GM12878 (cell line): ENCODE measurements around the gene ZNF407. TPM values are rescaled to one million over a fixed set of nuclear protein-coding genes. Genes with fewer than 3 reads are reported as not detected.

Source experiments
- CBX3 ChIP-seq: fragments of 200-600 bp; sonication (generic); IDR thresholded peaks from 2 replicates; pipeline ENCODE4 v1.6.1; 2016; ENCODE audit warnings: low read depth, borderline replicate concordance
- CBX5 ChIP-seq: sonication (generic); IDR thresholded peaks from 2 replicates; pipeline ENCODE4 v1.6.1; 2016; ENCODE audit warnings: low read depth, moderate library complexity, mild to moderate bottlenecking, inconsistent platforms
- CREM ChIP-seq: IDR thresholded peaks from 2 replicates; pipeline ENCODE4 v1.6.1; 2014; ENCODE audit warnings: antibody characterized with exemption, low read depth
- DPF2 ChIP-seq: fragments of 450-650 bp; IDR thresholded peaks from 2 replicates; pipeline ENCODE4 v1.6.1; 2017; ENCODE audit warnings: mild to moderate bottlenecking
- EED ChIP-seq: sonication (generic); IDR thresholded peaks from 2 replicates; pipeline ENCODE4 v1.6.1; 2016; ENCODE audit warnings: antibody characterized with exemption, low read depth
- ETV6 ChIP-seq, 2 experiments: fragments of 450-650 bp in 1 of 2; IDR thresholded peaks in 1 of 2; conservative IDR thresholded peaks in 1 of 2; 2 replicates each; pipeline ENCODE4 v1.6.1; 2014; ENCODE audit warnings: antibody characterized with exemption in 1 of 2, borderline replicate concordance in 1 of 2, low read depth in 1 of 2, mild to moderate bottlenecking in 1 of 2, moderate library complexity in 1 of 2
- GABPA ChIP-seq: IDR thresholded peaks from 2 replicates; pipeline ENCODE4 v1.6.1; 2014; ENCODE audit warnings: antibody characterized with exemption, low read depth, mild to moderate bottlenecking, inconsistent platforms
- JUNB ChIP-seq: IDR thresholded peaks from 2 replicates; pipeline ENCODE4 v1.6.1; 2016; ENCODE audit warnings: antibody characterized with exemption, mild to moderate bottlenecking
- LARP7 ChIP-seq: fragments of 450-650 bp; IDR thresholded peaks from 2 replicates; pipeline ENCODE4 v1.6.1; 2017; ENCODE audit warnings: mild to moderate bottlenecking
- MTA2 ChIP-seq: fragments of 450-650 bp; IDR thresholded peaks from 2 replicates; pipeline ENCODE4 v1.6.1; 2016; ENCODE audit warnings: low read depth, mild to moderate bottlenecking, moderate library complexity
- POLR2A ChIP-seq: IDR thresholded peaks from 2 replicates; pipeline ENCODE4 v1.6.1; 2011; ENCODE audit warnings: low read depth, mild to moderate bottlenecking, low read length
- SMAD5 ChIP-seq: IDR thresholded peaks from 2 replicates; pipeline ENCODE4 v1.6.1; 2016; ENCODE audit warnings: antibody characterized with exemption, low read depth
- TCF12 ChIP-seq: IDR thresholded peaks from 2 replicates; pipeline ENCODE4 v1.6.1; 2011; ENCODE audit warnings: low read depth, mild to moderate bottlenecking, low read length
- ZNF622 ChIP-seq: fragments of 450-650 bp; IDR thresholded peaks from 2 replicates; pipeline ENCODE4 v1.6.1; 2017; ENCODE audit warnings: mild to moderate bottlenecking, inconsistent platforms
- polyA plus RNA-seq, 11 experiments: library from polyadenylated mRNA; depleted of rRNA in 4 of 11; unstranded in 6 of 11; stranded (reverse) in 5 of 11; fragments of >200 nt; fragmentation: Nextera tagmentation in 4 of 11; fragmentation: Illumina TruSeq in 1 of 11; extraction: Ambion mirVana in 4 of 11; extraction: Trizol in 1 of 11; gene quantifications; 1 replicate in 1 of 11; 2 replicates in 10 of 11; pipeline versions ENCODE4 v1.2.1 to v1.2.3, GENCODE V29; 2011 to 2016; ENCODE audit warnings: inconsistent platforms in 2 of 11, missing spikeins in 2 of 11, low read depth in 1 of 11
- total RNA-seq, 4 experiments: library from RNA; depleted of rRNA in 3 of 4; stranded (reverse); fragments of >200 nt in 3 of 4; fragmentation: Illumina TruSeq in 1 of 4; extraction: Trizol in 1 of 4; gene quantifications; 2 replicates each; pipeline versions ENCODE4 v1.2.1 to v1.2.3, GENCODE V29; 2013 to 2021
- TF ChIP-seq, protein P1 (sequence below): fragments of 450-650 bp; IDR thresholded peaks from 2 replicates; pipeline ENCODE4 v1.6.1; 2014; ENCODE audit warnings: mild to moderate bottlenecking
- TF ChIP-seq, protein P2 (sequence below): fragments of 450-650 bp; IDR thresholded peaks from 2 replicates; pipeline ENCODE4 v1.6.1; 2017; ENCODE audit warnings: mild to moderate bottlenecking
- TF ChIP-seq, protein P3 (sequence below): IDR thresholded peaks from 2 replicates; pipeline ENCODE4 v1.6.1; 2011; ENCODE audit warnings: borderline replicate concordance, low read depth, mild to moderate bottlenecking, moderate library complexity, low read length; ENCODE audit not compliant: insufficient read depth, poor library complexity, severe bottlenecking
- TF ChIP-seq, protein P4 (sequence below): IDR thresholded peaks from 2 replicates; pipeline ENCODE4 v1.6.1; 2012; ENCODE audit warnings: improper control_type of control experiment, low read depth, low read length; ENCODE audit not compliant: insufficient replicate concordance

Gene ZNF407
- total and polyA plus RNA-seq, 10 of the 15 experiments (the other 5 are each of a cell fraction or from before 2014, with no cell fraction given), result 0.69 to 11.6 (median 5.3) TPM

DNA sequence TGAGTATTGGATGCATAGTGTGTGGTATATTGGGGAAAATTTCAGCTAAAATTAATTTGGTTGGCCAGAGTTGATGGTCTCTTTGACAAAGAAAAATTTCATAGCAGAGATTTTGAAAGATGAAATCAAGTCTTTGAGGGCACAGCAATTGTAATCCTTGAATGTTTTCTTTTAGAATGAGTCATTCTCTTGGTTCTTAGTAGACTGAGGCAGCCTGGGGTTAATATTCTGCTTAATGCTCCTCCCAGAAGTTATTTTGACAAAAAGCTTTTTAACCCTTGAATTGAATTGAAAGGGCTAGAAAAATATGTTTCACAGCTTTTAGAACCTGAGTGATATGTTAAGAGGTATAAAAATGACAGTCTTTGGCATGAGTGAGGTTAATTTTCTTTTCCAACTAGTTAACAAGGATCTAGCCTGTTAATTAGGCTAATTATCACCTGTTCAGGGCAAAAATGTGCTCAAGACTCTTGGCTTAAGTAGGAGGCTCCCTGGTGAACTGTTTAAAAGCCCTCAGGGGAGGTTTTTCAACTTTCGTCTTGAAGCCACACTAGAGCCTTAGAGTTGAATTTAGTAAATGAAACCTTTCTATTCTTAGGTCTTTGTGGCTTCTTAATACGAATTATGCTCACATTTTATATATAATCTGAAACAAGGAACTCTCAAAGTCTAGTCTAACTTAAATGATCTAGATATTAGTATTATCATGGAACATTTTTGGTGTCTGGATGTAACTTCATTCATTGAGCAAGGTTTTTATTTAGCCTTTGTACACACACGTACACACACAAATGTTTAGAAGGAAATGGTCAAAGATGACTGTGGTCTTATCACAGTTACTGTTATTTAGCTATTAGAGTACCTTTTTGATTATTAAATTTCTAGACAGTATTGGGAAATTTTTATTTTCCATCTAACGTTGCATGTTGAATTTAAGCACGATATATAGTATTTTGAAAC lies 272.5 kb downstream of the ZNF407 start (continued):
- TF ChIP-seq, protein P1, sequence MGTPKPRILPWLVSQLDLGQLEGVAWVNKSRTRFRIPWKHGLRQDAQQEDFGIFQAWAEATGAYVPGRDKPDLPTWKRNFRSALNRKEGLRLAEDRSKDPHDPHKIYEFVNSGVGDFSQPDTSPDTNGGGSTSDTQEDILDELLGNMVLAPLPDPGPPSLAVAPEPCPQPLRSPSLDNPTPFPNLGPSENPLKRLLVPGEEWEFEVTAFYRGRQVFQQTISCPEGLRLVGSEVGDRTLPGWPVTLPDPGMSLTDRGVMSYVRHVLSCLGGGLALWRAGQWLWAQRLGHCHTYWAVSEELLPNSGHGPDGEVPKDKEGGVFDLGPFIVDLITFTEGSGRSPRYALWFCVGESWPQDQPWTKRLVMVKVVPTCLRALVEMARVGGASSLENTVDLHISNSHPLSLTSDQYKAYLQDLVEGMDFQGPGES, result no peak
- TF ChIP-seq, protein P2, sequence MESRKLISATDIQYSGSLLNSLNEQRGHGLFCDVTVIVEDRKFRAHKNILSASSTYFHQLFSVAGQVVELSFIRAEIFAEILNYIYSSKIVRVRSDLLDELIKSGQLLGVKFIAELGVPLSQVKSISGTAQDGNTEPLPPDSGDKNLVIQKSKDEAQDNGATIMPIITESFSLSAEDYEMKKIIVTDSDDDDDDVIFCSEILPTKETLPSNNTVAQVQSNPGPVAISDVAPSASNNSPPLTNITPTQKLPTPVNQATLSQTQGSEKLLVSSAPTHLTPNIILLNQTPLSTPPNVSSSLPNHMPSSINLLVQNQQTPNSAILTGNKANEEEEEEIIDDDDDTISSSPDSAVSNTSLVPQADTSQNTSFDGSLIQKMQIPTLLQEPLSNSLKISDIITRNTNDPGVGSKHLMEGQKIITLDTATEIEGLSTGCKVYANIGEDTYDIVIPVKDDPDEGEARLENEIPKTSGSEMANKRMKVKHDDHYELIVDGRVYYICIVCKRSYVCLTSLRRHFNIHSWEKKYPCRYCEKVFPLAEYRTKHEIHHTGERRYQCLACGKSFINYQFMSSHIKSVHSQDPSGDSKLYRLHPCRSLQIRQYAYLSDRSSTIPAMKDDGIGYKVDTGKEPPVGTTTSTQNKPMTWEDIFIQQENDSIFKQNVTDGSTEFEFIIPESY, result no peak
- TF ChIP-seq ZNF622 (no peak), SMAD5 (no peak), LARP7 (no peak), MTA2 (peak; percentile 96), ETV6 (conservative IDR thresholded peaks at IDR 0.05 in 1 of 2, IDR thresholded peaks at IDR 0.05 in 1 of 2; ENCODE audit: borderline replicate concordance in 1 of 2, low read depth in 1 of 2) (no peak), TCF12 (no peak), GABPA (no peak), JUNB (peak; percentile 37; the same call in 1 of the 2 replicates), CBX5 (no peak), CBX3 (no peak), EED (no peak), POLR2A (no peak), CREM (0 out of 2 replicates have a peak, but pooled peaks have one; percentile 30), DPF2 (peak; percentile 32; the same call in 1 of the 2 replicates)
- TF ChIP-seq, protein P3, sequence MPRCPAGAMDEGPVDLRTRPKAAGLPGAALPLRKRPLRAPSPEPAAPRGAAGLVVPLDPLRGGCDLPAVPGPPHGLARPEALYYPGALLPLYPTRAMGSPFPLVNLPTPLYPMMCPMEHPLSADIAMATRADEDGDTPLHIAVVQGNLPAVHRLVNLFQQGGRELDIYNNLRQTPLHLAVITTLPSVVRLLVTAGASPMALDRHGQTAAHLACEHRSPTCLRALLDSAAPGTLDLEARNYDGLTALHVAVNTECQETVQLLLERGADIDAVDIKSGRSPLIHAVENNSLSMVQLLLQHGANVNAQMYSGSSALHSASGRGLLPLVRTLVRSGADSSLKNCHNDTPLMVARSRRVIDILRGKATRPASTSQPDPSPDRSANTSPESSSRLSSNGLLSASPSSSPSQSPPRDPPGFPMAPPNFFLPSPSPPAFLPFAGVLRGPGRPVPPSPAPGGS, result no peak
- TF ChIP-seq, protein P4, sequence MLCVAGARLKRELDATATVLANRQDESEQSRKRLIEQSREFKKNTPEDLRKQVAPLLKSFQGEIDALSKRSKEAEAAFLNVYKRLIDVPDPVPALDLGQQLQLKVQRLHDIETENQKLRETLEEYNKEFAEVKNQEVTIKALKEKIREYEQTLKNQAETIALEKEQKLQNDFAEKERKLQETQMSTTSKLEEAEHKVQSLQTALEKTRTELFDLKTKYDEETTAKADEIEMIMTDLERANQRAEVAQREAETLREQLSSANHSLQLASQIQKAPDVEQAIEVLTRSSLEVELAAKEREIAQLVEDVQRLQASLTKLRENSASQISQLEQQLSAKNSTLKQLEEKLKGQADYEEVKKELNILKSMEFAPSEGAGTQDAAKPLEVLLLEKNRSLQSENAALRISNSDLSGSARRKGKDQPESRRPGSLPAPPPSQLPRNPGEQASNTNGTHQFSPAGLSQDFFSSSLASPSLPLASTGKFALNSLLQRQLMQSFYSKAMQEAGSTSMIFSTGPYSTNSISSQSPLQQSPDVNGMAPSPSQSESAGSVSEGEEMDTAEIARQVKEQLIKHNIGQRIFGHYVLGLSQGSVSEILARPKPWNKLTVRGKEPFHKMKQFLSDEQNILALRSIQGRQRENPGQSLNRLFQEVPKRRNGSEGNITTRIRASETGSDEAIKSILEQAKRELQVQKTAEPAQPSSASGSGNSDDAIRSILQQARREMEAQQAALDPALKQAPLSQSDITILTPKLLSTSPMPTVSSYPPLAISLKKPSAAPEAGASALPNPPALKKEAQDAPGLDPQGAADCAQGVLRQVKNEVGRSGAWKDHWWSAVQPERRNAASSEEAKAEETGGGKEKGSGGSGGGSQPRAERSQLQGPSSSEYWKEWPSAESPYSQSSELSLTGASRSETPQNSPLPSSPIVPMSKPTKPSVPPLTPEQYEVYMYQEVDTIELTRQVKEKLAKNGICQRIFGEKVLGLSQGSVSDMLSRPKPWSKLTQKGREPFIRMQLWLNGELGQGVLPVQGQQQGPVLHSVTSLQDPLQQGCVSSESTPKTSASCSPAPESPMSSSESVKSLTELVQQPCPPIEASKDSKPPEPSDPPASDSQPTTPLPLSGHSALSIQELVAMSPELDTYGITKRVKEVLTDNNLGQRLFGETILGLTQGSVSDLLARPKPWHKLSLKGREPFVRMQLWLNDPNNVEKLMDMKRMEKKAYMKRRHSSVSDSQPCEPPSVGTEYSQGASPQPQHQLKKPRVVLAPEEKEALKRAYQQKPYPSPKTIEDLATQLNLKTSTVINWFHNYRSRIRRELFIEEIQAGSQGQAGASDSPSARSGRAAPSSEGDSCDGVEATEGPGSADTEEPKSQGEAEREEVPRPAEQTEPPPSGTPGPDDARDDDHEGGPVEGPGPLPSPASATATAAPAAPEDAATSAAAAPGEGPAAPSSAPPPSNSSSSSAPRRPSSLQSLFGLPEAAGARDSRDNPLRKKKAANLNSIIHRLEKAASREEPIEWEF, result no peak
